ENCODE results near the gene FNDC10. TPM values are rescaled to one million over a fixed set of nuclear protein-coding genes. Genes with fewer than 3 reads are reported as not detected.

FNDC10 gene
- total RNA-seq, 2 donors from 2014 or later = 0.54 to 2.7 TPM

DNA sequence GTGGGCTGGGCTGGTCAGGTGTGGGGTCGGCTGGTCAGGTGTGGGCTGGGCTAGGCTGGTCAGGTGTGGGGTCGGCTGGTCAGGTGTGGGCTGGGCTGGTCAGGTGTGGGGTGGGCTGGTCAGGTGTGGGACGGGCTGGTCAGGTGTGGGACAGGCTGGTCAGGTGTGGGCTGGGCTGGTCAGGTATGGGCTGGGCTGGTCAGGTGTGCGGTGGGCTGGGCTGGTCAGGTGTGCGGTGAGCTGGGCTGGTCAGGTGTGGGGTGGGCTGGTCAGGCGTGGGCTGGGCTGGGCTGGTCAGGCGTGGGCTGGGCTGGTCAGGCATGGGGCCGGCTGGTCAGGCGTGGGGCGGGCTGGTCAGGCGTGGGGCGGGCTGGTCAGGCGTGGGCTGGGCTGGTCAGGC is 6.3 kb upstream of the FNDC10 start:
- H3K27me3 ChIP-seq (replicated peaks; ENCODE audit: insufficient read depth) = no peaks in the 10 kb centered on the region
- no peaks in the 10 kb centered on the region for H3K36me3 ChIP-seq
- no peak for DNase-seq (ENCODE audit: low spot score)
- TF ChIP-seq CTCF (IDR thresholded peaks at IDR 0.05) = no peak
- no peaks in the 10 kb centered on the region for H3K4me1 ChIP-seq (ENCODE audit: control insufficient read depth in 1 of 2, low read depth in 2 of 2)
- no peak overlapping the region for H3K4me3 ChIP-seq
- H3K27ac ChIP-seq = no peak overlapping the region
- ATAC-seq (ENCODE audit: insufficient number of reproducible peaks, low FRiP score, low read depth) = no peak
- no peaks in the 10 kb centered on the region for H3K9me3 ChIP-seq

DNA sequence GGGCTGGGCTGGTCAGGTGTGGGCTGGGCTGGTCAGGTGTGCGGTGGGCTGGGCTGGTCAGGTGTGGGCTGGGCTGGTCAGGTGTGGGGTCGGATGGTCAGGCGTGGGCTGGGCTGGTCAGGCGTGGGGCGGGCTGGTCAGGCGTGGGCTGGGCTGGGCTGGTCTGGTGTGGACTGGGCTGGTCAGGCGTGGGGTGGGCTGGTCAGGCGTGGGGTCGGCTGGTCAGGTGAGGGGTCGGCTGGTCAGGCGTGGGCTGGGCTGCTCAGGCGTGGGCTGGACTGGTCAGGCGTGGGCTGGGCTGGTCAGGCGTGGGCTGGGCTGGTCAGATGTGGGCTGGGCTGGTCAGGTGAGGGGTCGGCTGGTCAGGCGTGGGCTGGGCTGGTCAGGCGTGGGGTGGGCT is 5.8 kb upstream of the FNDC10 start:
- H3K36me3 ChIP-seq = no peaks in the 10 kb centered on the region
- no peak overlapping the region for H3K27ac ChIP-seq
- ATAC-seq (ENCODE audit: insufficient number of reproducible peaks, low FRiP score, low read depth) = no peak
- H3K27me3 ChIP-seq (replicated peaks; ENCODE audit: insufficient read depth) = no peaks in the 10 kb centered on the region
- no peak for DNase-seq (ENCODE audit: low spot score)
- H3K9me3 ChIP-seq = no peaks in the 10 kb centered on the region
- no peak for TF ChIP-seq CTCF (IDR thresholded peaks at IDR 0.05)
- H3K4me3 ChIP-seq = no peak overlapping the region
- peaks cover 0 to 3% of the 10 kb centered on the region in 2 donors for H3K4me1 ChIP-seq (ENCODE audit: control insufficient read depth in 1 of 2, low read depth in 2 of 2)

DNA sequence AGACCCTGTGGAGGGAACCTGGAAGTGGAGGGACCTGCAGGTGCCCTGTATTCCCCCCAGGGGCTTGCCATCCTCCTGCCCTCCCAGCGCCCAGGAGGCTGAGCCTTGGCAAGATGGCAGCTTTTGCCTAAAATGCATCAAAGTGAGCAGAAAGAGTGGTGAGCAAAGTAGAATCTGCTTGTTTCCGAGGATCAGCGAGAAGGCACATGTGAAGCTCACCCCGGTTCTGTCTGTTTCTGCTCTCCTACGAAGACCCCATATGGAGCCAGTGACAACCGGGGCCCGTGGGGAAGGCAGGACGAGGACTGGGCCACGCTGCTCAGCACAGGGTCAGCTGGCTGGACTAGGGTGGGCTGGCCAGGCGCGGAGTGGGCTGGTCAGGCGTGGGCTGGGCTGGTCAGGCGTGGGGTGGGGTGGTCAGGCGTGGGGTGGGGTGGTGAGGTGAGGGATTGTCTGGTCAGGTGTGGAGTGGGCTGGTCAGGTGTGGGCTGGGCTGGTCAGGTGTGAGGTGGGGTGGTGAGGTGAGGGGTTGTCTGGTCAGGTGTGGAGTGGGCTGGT is 5.2 kb upstream of the FNDC10 start:
- no peak overlapping the region for H3K4me3 ChIP-seq
- ATAC-seq (ENCODE audit: insufficient number of reproducible peaks, low FRiP score, low read depth) = no peak
- no peaks in the 10 kb centered on the region for H3K9me3 ChIP-seq
- TF ChIP-seq CTCF (IDR thresholded peaks at IDR 0.05) = no peak
- peaks cover 0 to 8% of the 10 kb centered on the region in 2 donors for H3K4me1 ChIP-seq (ENCODE audit: control insufficient read depth in 1 of 2, low read depth in 2 of 2)
- DNase-seq (ENCODE audit: low spot score) = no peak
- no peaks in the 10 kb centered on the region for H3K27me3 ChIP-seq (replicated peaks; ENCODE audit: insufficient read depth)
- H3K27ac ChIP-seq = no peak overlapping the region
- H3K36me3 ChIP-seq = no peaks in the 10 kb centered on the region

GRCh38 chr1:1604374-1605033 is 4.6 kb upstream of the FNDC10 start:
- no peak for ATAC-seq (ENCODE audit: insufficient number of reproducible peaks, low FRiP score, low read depth)
- Histone ChIP-seq H3K4me1 (ENCODE audit: control insufficient read depth in 1 of 2, low read depth in 2 of 2) (peaks cover 0 to 8% of the 10 kb centered on the region in 2 donors), H3K27ac (no peak overlapping the region), H3K27me3 (replicated peaks; ENCODE audit: insufficient read depth) (no peaks in the 10 kb centered on the region), H3K36me3 (no peaks in the 10 kb centered on the region), H3K4me3 (no peak overlapping the region), H3K9me3 (no peaks in the 10 kb centered on the region)
- DNase-seq (ENCODE audit: low spot score) = no peak
- TF ChIP-seq CTCF (IDR thresholded peaks at IDR 0.05) = no peak

GRCh38 chr1:1603671-1604373 is 3.9 kb upstream of the FNDC10 start:
- no peak overlapping the region for H3K27ac ChIP-seq
- DNase-seq (ENCODE audit: low spot score) = no peak
- TF ChIP-seq CTCF (IDR thresholded peaks at IDR 0.05) = no peak
- no peaks in the 10 kb centered on the region for H3K27me3 ChIP-seq (replicated peaks; ENCODE audit: insufficient read depth)
- H3K4me3 ChIP-seq = no peak overlapping the region
- no peak for ATAC-seq (ENCODE audit: insufficient number of reproducible peaks, low FRiP score, low read depth)
- no peaks in the 10 kb centered on the region for H3K9me3 ChIP-seq
- no peaks in the 10 kb centered on the region for H3K36me3 ChIP-seq
- H3K4me1 ChIP-seq (ENCODE audit: control insufficient read depth in 1 of 2, low read depth in 2 of 2) = peaks cover 0 to 8% of the 10 kb centered on the region in 2 donors
